Uterus (tissue), 2 donors: ENCODE measurements around the gene CTNND1.

Experiments
- CTCF ChIP-seq, 4 experiments: fragments of 200-600 bp in 2 of 4; fragments of 450-650 bp in 2 of 4; sonication (generic) in 2 of 4; IDR thresholded peaks; one replicate each; pipeline ENCODE4 v1.5.1; 2016 to 2019; ENCODE audit warnings: antibody characterized with exemption in 4 of 4, mild to moderate bottlenecking in 2 of 4, moderate library complexity in 1 of 4
- POLR2A ChIP-seq, 2 donors: fragments of 450-650 bp; IDR thresholded peaks; one replicate each; pipeline ENCODE4 v1.6.1; 2016; ENCODE audit warnings: antibody characterized with exemption in 2 of 2, mild to moderate bottlenecking in 1 of 2, moderate library complexity in 1 of 2

GRCh38 chr11:57842873-57843272 is 81.3 kb downstream of the CTNND1 start:
- TF ChIP-seq CTCF (IDR thresholded peaks at IDR 0.05) (no peak), POLR2A (IDR thresholded peaks at IDR 0.05) (no peak)
